Hindlimb muscle (tissue), 1 donor: ENCODE data around the gene RNF168. TPM values are rescaled to one million over a fixed set of nuclear protein-coding genes. Genes with fewer than 3 reads are reported as not detected.
"Not testable (repeated sequence)": the region's sequence is repeated elsewhere in the genome, so short reads cannot be mapped to it uniquely, and the experiment has no call there.

Experiments used
- DNase-seq: peaks from one replicate; pipeline ENCODE4 v3.0.0-alpha.2; 2013
- polyA plus RNA-seq: library from polyadenylated mRNA; unstranded; fragments of 120-200 nt; gene quantifications from one replicate; pipeline ENCODE4 v1.2.1, GENCODE V29; 2013; ENCODE audit not compliant: insufficient read length

The RNF168 gene
- polyA plus RNA-seq, 1 donor = 9.6 TPM

- no peak for DNase-seq
These were observed 39.8 kb downstream of the RNF168 start for GRCh38 chr3:196463804-196464203.

- no peak for DNase-seq
These were observed 40.2 kb downstream of the RNF168 start for GRCh38 chr3:196463478-196463756.

- not testable (repeated sequence) for DNase-seq
These were observed 40.7 kb downstream of the RNF168 start for GRCh38 chr3:196462680-196463477.

GRCh38 chr3:196458063-196458462 is 45.5 kb downstream of the RNF168 start:
- DNase-seq = no peak

GRCh38 chr3:196457470-196457869 is 46.1 kb downstream of the RNF168 start:
- not testable (repeated sequence) for DNase-seq

- DNase-seq = no peak
These were observed 48.6 kb downstream of the RNF168 start for GRCh38 chr3:196454935-196455334.

- not testable (repeated sequence) for DNase-seq
These were observed 58.2 kb downstream of the RNF168 start for GRCh38 chr3:196445391-196445790.

GRCh38 chr3:196444500-196444894 is 59.1 kb downstream of the RNF168 start:
- no peak for DNase-seq

GRCh38 chr3:196440696-196441095 is 62.9 kb downstream of the RNF168 start:
- DNase-seq = no peak

- no peak for DNase-seq
These were observed 63.5 kb downstream of the RNF168 start for GRCh38 chr3:196440041-196440537.

GRCh38 chr3:196432137-196432879 is 71.3 kb downstream of the RNF168 start, which contains the start of gene UBXN7:
TSS of gene UBXN7 (minus strand) at chr3:196432427. CDS start at chr3:196432399, 28 bp downstream.
- DNase-seq = peak; percentile 97

GRCh38 chr3:196431181-196432136 is 72.1 kb downstream of the RNF168 start:
- DNase-seq = peak; percentile 57

- DNase-seq = no peak
These were observed 75.5 kb downstream of the RNF168 start for GRCh38 chr3:196428041-196428440.

- not testable (repeated sequence) for DNase-seq
These were observed 79.1 kb downstream of the RNF168 start for GRCh38 chr3:196424421-196424820.

GRCh38 chr3:196423044-196423781 is 80.4 kb downstream of the RNF168 start:
- peak; percentile 40 for DNase-seq

- DNase-seq = not testable (repeated sequence)
These were observed 81.9 kb downstream of the RNF168 start for GRCh38 chr3:196421668-196422067.

- DNase-seq = no peak
These were observed 84.2 kb downstream of the RNF168 start for GRCh38 chr3:196419386-196419785.
